Activated B cell treated with CpG ODN at 0.5 μM for 24 hours (primary cell): Measurements from ENCODE around the gene ATG16L2. TPM values are rescaled to one million over a fixed set of nuclear protein-coding genes. Genes with fewer than 3 reads are reported as not detected.
A peak's percentile ranks its signal among the peaks of the same experiment; 100 is the strongest.

ENCODE experiments used
- ATAC-seq: fragments of 200-7000 bp; cut with Tn5 transposase; one replicate; pipeline ENCODE4 v1.10.0; 2021; ENCODE audit warnings: low read depth, mild to moderate bottlenecking, moderate library complexity
- CTCF ChIA-PET: fragments of 350-600 bp; sonication (Branson Sonifier 250); formaldehyde crosslinking; loops from one replicate; lab custom pipeline; 2021; ENCODE audit warnings: antibody characterized with exemption; lab: Charles Lee
- POLR2A ChIA-PET: fragments of 350-600 bp; sonication (Branson Sonifier 250); formaldehyde crosslinking; loops from one replicate; lab custom pipeline; 2021; ENCODE audit warnings: antibody characterized with exemption; lab: Charles Lee
- DNase-seq: peaks from one replicate; pipeline ENCODE4 v3.0.0; 2022
- H3K27ac Mint-ChIP-seq: one replicate; pipeline ENCODE4 v1.8.0; 2020; ENCODE audit warnings: mixed read lengths
- H3K27me3 Mint-ChIP-seq: one replicate; pipeline ENCODE4 v1.8.0; 2021; ENCODE audit warnings: mixed read lengths
- H3K36me3 Mint-ChIP-seq: one replicate; pipeline ENCODE4 v1.8.0; 2021; ENCODE audit warnings: low read depth, mixed read lengths
- H3K4me1 Mint-ChIP-seq: one replicate; pipeline ENCODE4 v1.8.0; 2021; ENCODE audit warnings: mixed read lengths
- H3K4me3 Mint-ChIP-seq: one replicate; pipeline ENCODE4 v1.8.0; 2020; ENCODE audit warnings: mild to moderate bottlenecking, mixed read lengths
- H3K9me3 Mint-ChIP-seq: one replicate; pipeline ENCODE4 v1.8.0; 2020; ENCODE audit warnings: mixed read lengths
- intact Hi-C: fragments of 100-400 bp; cut with micrococcal nuclease; formaldehyde crosslinking; loops from one replicate; pipeline ENCODE4 v1.15.1; 2024
- total RNA-seq: library from RNA; stranded (reverse); gene quantifications from 2 replicates; pipeline ENCODE4 v1.2.3, GENCODE V29; 2022
- TF ChIP-seq, protein P1 (sequence below): fragments of 200-600 bp; IDR thresholded peaks from one replicate; pipeline ENCODE4 v1.8.0; 2022; ENCODE audit warnings: antibody characterized with exemption, mild to moderate bottlenecking

Gene ATG16L2
- total RNA-seq, 1 donor from 2014 or later: 96.7 TPM

DNA sequence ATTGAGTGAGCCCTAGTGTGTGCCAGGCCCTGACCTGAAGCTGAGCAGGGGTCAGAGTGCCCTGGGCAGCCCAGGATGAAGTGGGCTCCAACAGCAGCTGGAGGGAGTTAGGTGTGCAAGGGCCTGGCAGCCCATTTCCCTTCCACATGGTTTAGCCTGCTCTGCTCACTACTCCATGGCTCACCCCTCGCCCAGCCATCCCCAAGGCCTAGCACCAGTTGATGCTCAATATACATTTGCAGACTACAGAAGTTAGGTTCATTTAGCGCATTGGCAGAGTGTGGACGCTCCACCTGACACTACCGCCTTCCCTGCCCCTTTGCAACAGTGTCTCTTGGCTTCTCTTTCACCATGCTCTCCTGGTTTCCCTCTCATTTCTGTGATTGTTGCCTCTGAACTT lies 3.8 kb downstream of the ATG16L2 start:
- CTCF ChIA-PET: interaction anchor here (2.0 kb wide), 1 partner anchor 93 kb away, joined by 5 read pairs; no protein-coding TSS in a partner anchor
- H3K4me3 Mint-ChIP-seq: no peak overlapping the region
- intact Hi-C loops: loop anchor here (10.0 kb wide), 2 partner anchors 233 to 593 kb away; partner anchors contain the start of gene INPPL1
- H3K36me3 Mint-ChIP-seq: peaks cover 49% of the 10 kb centered on the region
- no peak for ATAC-seq
- H3K27me3 Mint-ChIP-seq: no peaks in the 10 kb centered on the region
- POLR2A ChIA-PET: no interaction called here
- no peaks in the 10 kb centered on the region for H3K9me3 Mint-ChIP-seq
- no peak for DNase-seq
- peak overlapping the region; percentile 53 for H3K27ac Mint-ChIP-seq
- TF ChIP-seq, protein P1, sequence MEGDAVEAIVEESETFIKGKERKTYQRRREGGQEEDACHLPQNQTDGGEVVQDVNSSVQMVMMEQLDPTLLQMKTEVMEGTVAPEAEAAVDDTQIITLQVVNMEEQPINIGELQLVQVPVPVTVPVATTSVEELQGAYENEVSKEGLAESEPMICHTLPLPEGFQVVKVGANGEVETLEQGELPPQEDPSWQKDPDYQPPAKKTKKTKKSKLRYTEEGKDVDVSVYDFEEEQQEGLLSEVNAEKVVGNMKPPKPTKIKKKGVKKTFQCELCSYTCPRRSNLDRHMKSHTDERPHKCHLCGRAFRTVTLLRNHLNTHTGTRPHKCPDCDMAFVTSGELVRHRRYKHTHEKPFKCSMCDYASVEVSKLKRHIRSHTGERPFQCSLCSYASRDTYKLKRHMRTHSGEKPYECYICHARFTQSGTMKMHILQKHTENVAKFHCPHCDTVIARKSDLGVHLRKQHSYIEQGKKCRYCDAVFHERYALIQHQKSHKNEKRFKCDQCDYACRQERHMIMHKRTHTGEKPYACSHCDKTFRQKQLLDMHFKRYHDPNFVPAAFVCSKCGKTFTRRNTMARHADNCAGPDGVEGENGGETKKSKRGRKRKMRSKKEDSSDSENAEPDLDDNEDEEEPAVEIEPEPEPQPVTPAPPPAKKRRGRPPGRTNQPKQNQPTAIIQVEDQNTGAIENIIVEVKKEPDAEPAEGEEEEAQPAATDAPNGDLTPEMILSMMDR: no peak
- H3K4me1 Mint-ChIP-seq: peaks cover 64% of the 10 kb centered on the region

DNA sequence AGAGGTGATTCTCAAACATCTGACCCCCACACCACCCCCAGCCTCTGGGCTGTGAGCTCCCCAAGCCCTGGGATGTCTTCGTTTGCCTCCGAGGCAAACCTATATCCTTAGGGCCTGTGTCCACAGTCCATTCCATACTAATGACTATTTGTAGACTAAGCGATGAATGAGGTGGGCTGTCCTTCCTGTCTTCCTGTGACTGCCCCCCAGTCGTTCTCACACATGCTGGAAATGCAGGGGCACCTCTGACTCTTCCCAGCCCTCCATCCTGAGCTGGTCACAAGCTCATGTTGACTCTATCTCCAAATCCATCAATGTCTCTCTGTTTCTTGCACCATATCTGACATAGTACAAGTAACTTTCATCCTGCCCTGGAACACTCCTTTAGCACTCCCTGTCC lies 4.8 kb downstream of the ATG16L2 start:
- H3K27ac Mint-ChIP-seq: no peak overlapping the region
- ChIA-PET CTCF (interaction anchor here (2.0 kb wide), 1 partner anchor 94 kb away, joined by 5 read pairs; no protein-coding TSS in a partner anchor), POLR2A (interaction anchor here (0.6 kb wide), 1 partner anchor 365 kb away, joined by 5 read pairs; no protein-coding TSS in a partner anchor)
- ATAC-seq (no peak), DNase-seq (no peak)
- H3K27me3 Mint-ChIP-seq: no peaks in the 10 kb centered on the region
- no peak overlapping the region for H3K4me3 Mint-ChIP-seq
- intact Hi-C loops: loop anchor here (10.0 kb wide), 2 partner anchors 234 to 594 kb away; partner anchors contain the start of gene INPPL1
- H3K36me3 Mint-ChIP-seq: peaks cover 42% of the 10 kb centered on the region
- no peaks in the 10 kb centered on the region for H3K9me3 Mint-ChIP-seq
- peaks cover 64% of the 10 kb centered on the region for H3K4me1 Mint-ChIP-seq
- TF ChIP-seq, protein P1: no peak

DNA sequence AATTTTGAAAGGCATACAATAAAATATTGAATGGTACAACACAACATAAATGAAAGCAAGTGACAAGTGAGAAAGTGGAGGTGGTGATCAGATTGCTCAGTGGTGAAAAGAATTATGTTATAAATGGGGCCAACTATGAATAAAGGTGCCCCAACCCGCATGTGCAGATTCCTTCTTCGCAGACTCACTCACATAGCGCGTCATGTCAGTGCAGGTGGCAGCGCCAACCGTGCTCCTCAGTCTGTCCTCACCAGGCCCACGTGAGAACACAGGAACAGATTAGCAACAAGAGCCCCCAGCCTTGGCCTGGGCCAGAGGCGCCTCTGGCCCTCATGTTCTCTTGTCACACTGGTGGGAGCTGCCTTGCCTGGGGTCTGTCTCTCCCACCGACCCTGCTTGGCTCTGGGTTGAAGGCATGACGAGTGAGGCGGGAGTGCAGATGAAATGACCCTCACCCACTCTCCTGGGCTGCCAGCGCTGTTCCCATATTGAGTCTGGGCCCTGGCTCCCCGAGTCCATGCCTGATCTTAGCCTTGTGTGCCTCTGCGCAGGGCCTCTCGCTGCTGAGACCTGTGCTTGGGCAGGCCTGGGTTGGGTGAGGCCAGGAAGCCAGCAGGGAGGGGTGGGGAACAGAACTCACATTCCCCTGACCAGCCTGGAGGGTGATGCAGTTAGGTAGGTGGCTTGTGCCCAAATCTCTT lies 6.4 kb downstream of the ATG16L2 start:
- Mint-ChIP-seq H3K27ac (peak overlapping the region; percentile 41), H3K4me3 (peak overlapping the region; percentile 45), H3K4me1 (peaks cover 65% of the 10 kb centered on the region)

DNA sequence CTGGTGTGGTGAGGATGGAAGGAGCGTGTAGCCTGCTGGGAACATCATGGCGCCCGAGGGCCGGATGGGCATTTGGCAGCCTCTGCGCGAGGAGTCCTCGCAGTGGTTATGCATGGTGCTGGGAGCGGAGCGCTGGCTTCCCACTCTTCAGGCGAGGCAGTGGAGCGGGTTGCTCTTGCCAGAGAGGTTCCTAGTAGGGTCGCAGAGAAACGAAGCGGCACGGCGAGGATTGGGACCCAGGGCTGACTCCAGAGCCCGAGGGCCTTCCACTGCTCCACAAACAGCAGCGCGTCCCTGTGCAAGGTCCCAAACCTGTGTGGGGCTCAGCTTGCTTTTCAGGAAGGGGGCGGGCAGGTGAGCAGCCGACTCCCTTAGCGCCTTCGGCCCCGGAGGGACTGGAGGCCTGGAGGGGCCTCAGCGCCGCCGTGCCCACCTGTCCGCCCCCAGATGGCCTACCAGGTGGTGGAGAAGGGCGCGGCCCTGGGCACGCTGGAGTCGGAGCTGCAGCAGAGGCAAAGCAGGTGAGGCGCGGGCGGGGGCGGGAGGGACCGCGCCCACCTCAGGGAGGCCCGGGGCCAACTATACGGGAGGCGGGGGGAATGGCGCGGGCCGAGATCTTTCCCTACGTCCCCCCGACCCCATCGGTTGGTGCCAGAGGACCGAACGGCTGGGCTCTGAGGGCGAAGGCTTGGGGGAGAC lies 7.2 kb downstream of the ATG16L2 start:
- ATAC-seq: no peak
- TF ChIP-seq, protein P1: no peak
- ChIA-PET POLR2A (interaction anchor here (1.1 to 3.9 kb wide), 7 partner anchors 14 to 563 kb away, joined by 3 to 13 read pairs (median 3); partner anchors contain the start of gene STARD10), CTCF (interaction anchor here (1.4 kb wide), 1 partner anchor 87 kb away, joined by 3 read pairs; no protein-coding TSS in a partner anchor)
- Mint-ChIP-seq H3K27ac (peak overlapping the region; percentile 41), H3K9me3 (no peaks in the 10 kb centered on the region), H3K4me1 (peaks cover 57% of the 10 kb centered on the region), H3K4me3 (peak overlapping the region; percentile 61), H3K36me3 (peaks cover 47% of the 10 kb centered on the region), H3K27me3 (no peaks in the 10 kb centered on the region)
- intact Hi-C loops: loop anchor here (10.0 kb wide), 1 partner anchor 563 kb away; no protein-coding TSS in a partner anchor
- no peak for DNase-seq

More for the DNA sequence above, 6.4 kb downstream of the ATG16L2 start:
- H3K36me3 Mint-ChIP-seq: peaks cover 47% of the 10 kb centered on the region
- DNase-seq: no peak
- ATAC-seq: no peak
- POLR2A ChIA-PET: interaction anchor here (1.2 to 3.9 kb wide), 3 partner anchors 13 to 70 kb away, joined by 3 to 13 read pairs (median 3); partner anchors contain the start of gene STARD10
- intact Hi-C loops: loop anchor here (10.0 kb wide), 1 partner anchor 564 kb away; no protein-coding TSS in a partner anchor
- CTCF ChIA-PET: no interaction called here
- TF ChIP-seq, protein P1: no peak
- H3K27me3 Mint-ChIP-seq: no peaks in the 10 kb centered on the region
- no peaks in the 10 kb centered on the region for H3K9me3 Mint-ChIP-seq
